ENCODE measurements around the gene PWWP2B.

PWWP2B gene

DNA sequence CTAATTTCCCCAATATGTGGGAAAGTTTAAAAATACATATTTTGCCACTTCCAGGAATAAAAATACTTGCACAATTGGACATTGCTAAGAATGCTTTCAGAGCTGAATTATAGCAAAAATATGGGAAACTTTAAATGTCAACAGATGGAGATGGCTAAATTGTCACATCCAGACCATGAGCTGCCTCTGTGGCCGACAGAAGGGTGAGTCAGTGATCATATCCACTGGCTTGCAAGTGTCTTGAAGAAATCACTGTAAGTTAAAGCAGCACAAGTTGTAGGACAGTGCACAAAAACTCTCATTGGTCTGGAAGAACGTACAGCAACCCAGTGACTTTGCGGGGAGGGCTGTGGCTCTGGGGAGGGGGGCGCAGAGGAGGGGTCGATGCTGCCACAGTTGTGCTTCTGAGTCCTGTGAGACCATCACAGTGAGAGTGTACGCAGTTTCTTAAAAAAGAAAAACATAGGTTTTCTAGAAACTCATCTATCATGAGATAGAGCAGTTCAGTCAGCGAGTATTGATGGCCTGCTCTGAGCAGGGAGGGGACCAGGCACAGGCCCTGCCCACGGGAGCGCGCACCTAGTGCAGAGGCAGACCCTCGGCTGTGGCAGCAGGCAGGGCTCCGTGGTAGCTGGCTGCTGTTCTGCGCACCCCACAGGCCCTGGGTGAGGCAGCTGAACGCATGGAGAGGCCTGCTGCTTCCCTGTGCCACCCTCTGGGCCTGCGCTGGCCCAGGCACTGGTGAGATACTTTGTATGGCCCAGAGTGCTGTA lies 39.5 kb upstream of the PWWP2B start:
- no peaks in the 10 kb centered on the region for H3K36me3 ChIP-seq (ENCODE audit: control insufficient read depth, low read length)
- H3K4me1 ChIP-seq (ENCODE audit: control insufficient read depth, low read length): no peaks in the 10 kb centered on the region
- no peaks in the 10 kb centered on the region for H4K20me1 ChIP-seq (ENCODE audit: control insufficient read depth, insufficient read depth, low read depth, low read length)
- H3F3A ChIP-seq (ENCODE audit: control insufficient read depth, insufficient read depth): no peaks in the 10 kb centered on the region
- H3K27ac ChIP-seq (ENCODE audit: low read depth, low read length): no peak overlapping the region
- no peaks in the 10 kb centered on the region for H3K9me3 ChIP-seq (ENCODE audit: control insufficient read depth, insufficient read depth, low read length)
- no peak for TF ChIP-seq EZH2phosphoT487 (IDR thresholded peaks at IDR 0.05; ENCODE audit: borderline replicate concordance, low read length)
- TF ChIP-seq, protein P1, sequence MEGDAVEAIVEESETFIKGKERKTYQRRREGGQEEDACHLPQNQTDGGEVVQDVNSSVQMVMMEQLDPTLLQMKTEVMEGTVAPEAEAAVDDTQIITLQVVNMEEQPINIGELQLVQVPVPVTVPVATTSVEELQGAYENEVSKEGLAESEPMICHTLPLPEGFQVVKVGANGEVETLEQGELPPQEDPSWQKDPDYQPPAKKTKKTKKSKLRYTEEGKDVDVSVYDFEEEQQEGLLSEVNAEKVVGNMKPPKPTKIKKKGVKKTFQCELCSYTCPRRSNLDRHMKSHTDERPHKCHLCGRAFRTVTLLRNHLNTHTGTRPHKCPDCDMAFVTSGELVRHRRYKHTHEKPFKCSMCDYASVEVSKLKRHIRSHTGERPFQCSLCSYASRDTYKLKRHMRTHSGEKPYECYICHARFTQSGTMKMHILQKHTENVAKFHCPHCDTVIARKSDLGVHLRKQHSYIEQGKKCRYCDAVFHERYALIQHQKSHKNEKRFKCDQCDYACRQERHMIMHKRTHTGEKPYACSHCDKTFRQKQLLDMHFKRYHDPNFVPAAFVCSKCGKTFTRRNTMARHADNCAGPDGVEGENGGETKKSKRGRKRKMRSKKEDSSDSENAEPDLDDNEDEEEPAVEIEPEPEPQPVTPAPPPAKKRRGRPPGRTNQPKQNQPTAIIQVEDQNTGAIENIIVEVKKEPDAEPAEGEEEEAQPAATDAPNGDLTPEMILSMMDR (IDR thresholded peaks at IDR 0.05; ENCODE audit: low read depth, low read length, poor library complexity, severe bottlenecking): no peak
- H3K4me3 ChIP-seq (ENCODE audit: low read length): no peak overlapping the region
- no peaks in the 10 kb centered on the region for H3K27me3 ChIP-seq (ENCODE audit: control insufficient read depth, low read length)
- H3K4me2 ChIP-seq (ENCODE audit: low read length): no peak overlapping the region
- H3K9me2 ChIP-seq (replicated peaks; ENCODE audit: control insufficient read depth, low read length): no peaks in the 10 kb centered on the region
- no peaks in the 10 kb centered on the region for H3K79me2 ChIP-seq (ENCODE audit: control insufficient read depth, low read length)

DNA sequence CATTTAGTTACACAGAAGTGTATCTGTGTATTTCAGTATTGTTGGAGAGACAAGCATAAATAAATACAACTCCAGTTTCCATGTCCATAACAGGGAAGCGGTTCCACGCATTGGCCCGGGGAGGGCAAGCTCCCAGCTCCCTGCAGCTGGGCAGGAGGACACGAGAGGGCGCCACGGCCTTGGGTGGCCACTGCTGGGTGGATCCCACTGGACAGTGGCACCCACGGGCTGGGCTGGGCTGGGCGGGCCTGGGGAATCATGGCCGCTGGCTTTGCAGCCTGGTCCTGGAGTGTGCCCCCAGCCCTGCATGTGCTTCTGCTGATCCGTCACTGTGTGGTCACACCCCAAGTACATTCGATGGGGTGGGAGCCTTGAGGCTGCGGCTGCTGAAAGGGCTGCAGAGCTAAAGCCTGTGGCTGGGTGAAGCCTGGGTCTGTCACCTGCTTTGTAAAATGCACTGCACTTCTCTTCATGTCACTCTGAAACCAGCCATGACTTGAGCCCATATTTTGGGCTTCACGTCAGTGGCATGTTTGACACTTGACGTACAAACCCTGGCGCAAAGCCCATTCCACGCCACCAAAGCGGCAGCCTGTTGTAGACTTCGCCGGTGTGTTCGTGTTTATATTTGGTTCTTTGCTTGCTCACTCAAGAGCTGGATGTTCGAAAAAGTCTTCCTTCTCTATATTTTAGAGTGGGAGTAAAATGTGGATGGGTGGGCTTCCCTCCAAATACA lies 37.5 kb upstream of the PWWP2B start:
- H3K27ac ChIP-seq (ENCODE audit: low read depth, low read length): no peak overlapping the region
- no peaks in the 10 kb centered on the region for H3K4me1 ChIP-seq (ENCODE audit: control insufficient read depth, low read length)
- H3K4me3 ChIP-seq (ENCODE audit: low read length): no peak overlapping the region

DNA sequence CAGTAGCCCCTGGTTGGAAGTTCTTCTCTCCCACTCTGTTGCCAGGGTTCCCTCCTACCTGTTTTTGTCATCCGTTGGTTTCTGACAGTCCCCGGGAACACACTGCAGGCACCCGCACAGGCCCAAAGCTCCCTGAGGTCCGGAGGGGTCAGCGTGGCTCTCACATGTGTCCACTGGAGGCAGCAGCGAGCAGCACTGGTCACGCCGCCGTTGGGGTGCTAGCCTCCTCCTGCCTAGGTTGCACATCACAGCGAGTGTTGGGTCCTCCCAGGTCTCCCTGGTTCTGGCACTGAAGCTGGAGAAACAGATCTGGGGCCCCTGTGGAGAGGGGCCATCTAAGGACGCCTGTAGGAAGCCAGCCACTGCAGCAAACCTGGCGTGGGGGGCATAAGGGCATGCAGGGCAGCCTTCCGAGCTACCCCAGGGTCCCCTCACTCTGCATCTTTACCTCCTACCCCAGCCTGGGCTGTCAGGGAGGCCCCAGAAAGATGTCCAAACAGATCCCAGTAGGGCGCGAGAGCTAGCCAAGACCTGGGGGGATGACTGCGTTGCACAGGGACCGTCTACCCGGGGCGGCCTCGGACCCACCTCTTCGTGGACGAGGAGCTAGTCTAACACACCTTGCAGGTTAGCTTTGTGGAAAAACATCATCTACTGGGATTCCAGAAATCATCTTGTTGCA lies 36.1 kb upstream of the PWWP2B start:
- TF ChIP-seq, protein P1 (IDR thresholded peaks at IDR 0.05; ENCODE audit: low read depth, low read length, poor library complexity, severe bottlenecking): peak; percentile 72
- no peak for TF ChIP-seq EZH2phosphoT487 (IDR thresholded peaks at IDR 0.05; ENCODE audit: borderline replicate concordance, low read length)
- Histone ChIP-seq H3K9me2 (replicated peaks; ENCODE audit: control insufficient read depth, low read length) (no peaks in the 10 kb centered on the region), H4K20me1 (ENCODE audit: control insufficient read depth, insufficient read depth, low read depth, low read length) (no peaks in the 10 kb centered on the region), H3K27ac (ENCODE audit: low read depth, low read length) (no peak overlapping the region), H3K4me1 (ENCODE audit: control insufficient read depth, low read length) (no peaks in the 10 kb centered on the region), H3K4me2 (ENCODE audit: low read length) (no peak overlapping the region), H3K9me3 (ENCODE audit: control insufficient read depth, insufficient read depth, low read length) (peaks cover 5% of the 10 kb centered on the region; the same call in 1 of the 2 replicates), H3K79me2 (ENCODE audit: control insufficient read depth, low read length) (no peaks in the 10 kb centered on the region), H3F3A (ENCODE audit: control insufficient read depth, insufficient read depth) (no peaks in the 10 kb centered on the region), H3K27me3 (ENCODE audit: control insufficient read depth, low read length) (no peaks in the 10 kb centered on the region), H3K36me3 (ENCODE audit: control insufficient read depth, low read length) (no peaks in the 10 kb centered on the region), H3K4me3 (ENCODE audit: low read length) (no peak overlapping the region)

More for the DNA sequence above, 37.5 kb upstream of the PWWP2B start:
- H3K4me2 ChIP-seq (ENCODE audit: low read length): no peak overlapping the region
- no peaks in the 10 kb centered on the region for H3K27me3 ChIP-seq (ENCODE audit: control insufficient read depth, low read length)
- H3K9me3 ChIP-seq (ENCODE audit: control insufficient read depth, insufficient read depth, low read length): peaks cover 4% of the 10 kb centered on the region; the same call in 1 of the 2 replicates
- no peak for TF ChIP-seq EZH2phosphoT487 (IDR thresholded peaks at IDR 0.05; ENCODE audit: borderline replicate concordance, low read length)
- TF ChIP-seq, protein P1 (IDR thresholded peaks at IDR 0.05; ENCODE audit: low read depth, low read length, poor library complexity, severe bottlenecking): no peak
- H3K36me3 ChIP-seq (ENCODE audit: control insufficient read depth, low read length): no peaks in the 10 kb centered on the region
- H4K20me1 ChIP-seq (ENCODE audit: control insufficient read depth, insufficient read depth, low read depth, low read length): no peaks in the 10 kb centered on the region
- no peaks in the 10 kb centered on the region for H3K79me2 ChIP-seq (ENCODE audit: control insufficient read depth, low read length)
- no peaks in the 10 kb centered on the region for H3K9me2 ChIP-seq (replicated peaks; ENCODE audit: control insufficient read depth, low read length)
- no peaks in the 10 kb centered on the region for H3F3A ChIP-seq (ENCODE audit: control insufficient read depth, insufficient read depth)
